GM23338 (cell line): ENCODE measurements around the gene TNIP3. TPM values are rescaled to one million over a fixed set of nuclear protein-coding genes. Genes with fewer than 3 reads are reported as not detected.

Experiments used
- ATAC-seq: fragments of 200-7000 bp; cut with Tn5 transposase; 3 replicates; pipeline ENCODE4 v1.9.1; 2020
- DNase-seq: peaks from one replicate; pipeline ENCODE4 v3.0.0-alpha.2; 2015; ENCODE audit warnings: low spot score
- H2AFZ ChIP-seq: fragments of 200-600 bp; sonication (generic); 2 replicates; pipeline ENCODE4 v1.8.0; 2016; ENCODE audit warnings: antibody characterized with exemption, mild to moderate bottlenecking, moderate library complexity
- H3F3A ChIP-seq: fragments of 200-600 bp; sonication (generic); replicated peaks from 2 replicates; pipeline ENCODE4 v1.8.0; 2017; ENCODE audit warnings: antibody characterized with exemption, mixed run types, low read depth
- H3K27ac ChIP-seq: fragments of 200-600 bp; sonication (generic); 2 replicates; pipeline ENCODE4 v1.6.1; 2016; ENCODE audit warnings: low read depth
- H3K27me3 ChIP-seq: fragments of 200-600 bp; sonication (generic); 2 replicates; pipeline ENCODE4 v1.8.0; 2016; ENCODE audit warnings: mild to moderate bottlenecking, mixed run types, moderate library complexity; ENCODE audit not compliant: insufficient read depth
- H3K36me3 ChIP-seq: fragments of 200-600 bp; sonication (generic); 2 replicates; pipeline ENCODE4 v1.8.0; 2016; ENCODE audit warnings: mild to moderate bottlenecking; ENCODE audit not compliant: insufficient read depth
- H3K4me1 ChIP-seq: fragments of 200-600 bp; sonication (generic); 2 replicates; pipeline ENCODE4 v1.8.0; 2016; ENCODE audit warnings: mild to moderate bottlenecking, moderate library complexity; ENCODE audit not compliant: insufficient read depth
- H3K4me2 ChIP-seq: fragments of 200-600 bp; sonication (generic); 2 replicates; pipeline ENCODE4 v1.7.1; 2017; ENCODE audit warnings: mixed run types
- H3K4me3 ChIP-seq: fragments of 200-600 bp; sonication (generic); 2 replicates; pipeline ENCODE4 v1.6.1; 2016; ENCODE audit warnings: mixed run types
- H3K79me2 ChIP-seq: fragments of 200-600 bp; sonication (generic); replicated peaks from 2 replicates; pipeline ENCODE4 v1.8.0; 2017; ENCODE audit warnings: mild to moderate bottlenecking; ENCODE audit not compliant: insufficient read depth
- H3K9me2 ChIP-seq: fragments of 200-600 bp; sonication (generic); 2 replicates; pipeline ENCODE4 v1.8.0; 2017; ENCODE audit not compliant: insufficient read depth
- H4K20me1 ChIP-seq: fragments of 200-600 bp; sonication (generic); replicated peaks from 2 replicates; pipeline ENCODE4 v1.8.0; 2017; ENCODE audit warnings: mild to moderate bottlenecking; ENCODE audit not compliant: insufficient read depth
- H3K27ac Mint-ChIP-seq: 2 replicates; pipeline ENCODE4 v1.8.0; 2020; ENCODE audit warnings: inconsistent platforms, mild to moderate bottlenecking, moderate library complexity, mixed read lengths
- H3K27me3 Mint-ChIP-seq: 3 replicates; pipeline ENCODE4 v1.8.0; 2022; ENCODE audit warnings: low read depth, mild to moderate bottlenecking, moderate library complexity, mixed read lengths, inconsistent platforms; ENCODE audit not compliant: insufficient read depth, poor library complexity
- H3K36me3 Mint-ChIP-seq: 3 replicates; pipeline ENCODE4 v1.8.0; 2021; ENCODE audit warnings: low read depth, mild to moderate bottlenecking, inconsistent platforms, moderate library complexity, mixed read lengths
- H3K4me1 Mint-ChIP-seq: 3 replicates; pipeline ENCODE4 v1.8.0; 2020; ENCODE audit warnings: mild to moderate bottlenecking, inconsistent platforms, mixed read lengths
- H3K4me3 Mint-ChIP-seq: 3 replicates; pipeline ENCODE4 v1.8.0; 2021; ENCODE audit warnings: moderate library complexity, mild to moderate bottlenecking, inconsistent platforms, mixed read lengths
- H3K9me3 Mint-ChIP-seq: 3 replicates; pipeline ENCODE4 v1.8.0; 2020; ENCODE audit warnings: moderate library complexity, mild to moderate bottlenecking, inconsistent platforms, mixed read lengths
- CTCF ChIP-seq, 2 experiments: fragments of 200-600 bp in 1 of 2; sonication (generic) in 1 of 2; conservative IDR thresholded peaks; 2 replicates each; pipeline versions ENCODE4 v1.5.1 to v1.6.1; 2016 to 2017; ENCODE audit warnings: antibody characterized with exemption in 2 of 2, low read depth in 2 of 2, mild to moderate bottlenecking in 2 of 2, moderate library complexity in 1 of 2
- EZH2 ChIP-seq: fragments of 200-600 bp; sonication (generic); IDR thresholded peaks from one replicate; pipeline ENCODE4 v1.8.0; 2017; ENCODE audit warnings: antibody characterized with exemption, mild to moderate bottlenecking, low read depth; ENCODE audit not compliant: unreplicated experiment
- EZH2phosphoT487 ChIP-seq: fragments of 200-600 bp; sonication (generic); IDR thresholded peaks from one replicate; pipeline ENCODE4 v1.8.1; 2018; ENCODE audit warnings: antibody characterized with exemption; ENCODE audit not compliant: unreplicated experiment
- JUNB ChIP-seq: IDR thresholded peaks from one replicate; pipeline ENCODE4 v1.6.1; 2016; ENCODE audit warnings: antibody characterized with exemption; ENCODE audit not compliant: unreplicated experiment
- NANOG ChIP-seq: IDR thresholded peaks from 2 replicates; pipeline ENCODE4 v1.6.1; 2016; ENCODE audit warnings: antibody characterized with exemption, borderline replicate concordance
- POLR2AphosphoS5 ChIP-seq: IDR thresholded peaks from 2 replicates; pipeline ENCODE4 v1.6.1; 2016; ENCODE audit warnings: antibody characterized with exemption, low read depth
- STAT1 ChIP-seq: IDR thresholded peaks from one replicate; pipeline ENCODE4 v1.6.1; 2016; ENCODE audit warnings: antibody characterized with exemption; ENCODE audit not compliant: unreplicated experiment
- ZNF114 ChIP-seq: fragments of 250-450 bp; sonication (Bioruptor Pico); IDR thresholded peaks from 2 replicates; pipeline ENCODE4 v1.5.0; 2020; ENCODE audit warnings: mild to moderate bottlenecking, moderate library complexity
- ZNF331 ChIP-seq: fragments of 250-450 bp; sonication (Bioruptor Pico); IDR thresholded peaks from 2 replicates; pipeline ENCODE4 v1.5.0; 2020; ENCODE audit warnings: low read depth, mild to moderate bottlenecking, moderate library complexity
- ZNF462 ChIP-seq: fragments of 250-450 bp; sonication (Bioruptor Pico); IDR thresholded peaks from 2 replicates; pipeline ENCODE4 v1.5.0; 2020; ENCODE audit warnings: mild to moderate bottlenecking, moderate library complexity
- polyA plus RNA-seq: library from polyadenylated mRNA; unstranded; fragments of >200 nt; fragmentation: Nextera tagmentation; extraction: Ambion mirVana; gene quantifications from 2 replicates; pipeline ENCODE4 v1.2.1, GENCODE V29; 2016
- total RNA-seq: library from RNA; depleted of rRNA; stranded (reverse); fragments of >200 nt; shearing (Covaris generic); gene quantifications from 2 replicates; pipeline ENCODE4 v1.2.3, GENCODE V29; 2014

TNIP3 gene
- total and polyA plus RNA-seq, 2 experiments from 2014 or later = not detected

GRCh38 chr4:121148000-121148399 is 16.1 kb downstream of the TNIP3 start:
- H3K36me3 ChIP-seq = no peaks in the 10 kb centered on the region
- no peak overlapping the region for H3K27ac ChIP-seq
- no peaks in the 10 kb centered on the region for H3K4me1 ChIP-seq
- H3K4me1 Mint-ChIP-seq = no peaks in the 10 kb centered on the region
- no peaks in the 10 kb centered on the region for H3K9me3 Mint-ChIP-seq
- no peaks in the 10 kb centered on the region for H3K36me3 Mint-ChIP-seq
- H3F3A ChIP-seq = no peaks in the 10 kb centered on the region
- DNase-seq = no peak
- no peaks in the 10 kb centered on the region for H3K27me3 ChIP-seq
- no peak overlapping the region for H3K27ac Mint-ChIP-seq
- H3K79me2 ChIP-seq = no peaks in the 10 kb centered on the region
- H3K27me3 Mint-ChIP-seq = no peaks in the 10 kb centered on the region
- no peak overlapping the region for H2AFZ ChIP-seq
- H3K4me3 Mint-ChIP-seq = no peak overlapping the region
- no peak overlapping the region for H3K4me2 ChIP-seq
- H3K4me3 ChIP-seq = no peak overlapping the region
- H4K20me1 ChIP-seq = no peaks in the 10 kb centered on the region
- ATAC-seq = no peak
- no peak for TF ChIP-seq NANOG
- TF ChIP-seq POLR2AphosphoS5 = no peak
- no peak for TF ChIP-seq ZNF331 (CRISPR knock-in tag)
- no peak for TF ChIP-seq STAT1
- TF ChIP-seq EZH2phosphoT487 = no peak
- TF ChIP-seq JUNB = no peak
- H3K9me2 ChIP-seq = no peaks in the 10 kb centered on the region

GRCh38 chr4:121146530-121146929 is 17.6 kb downstream of the TNIP3 start:
- Mint-ChIP-seq H3K9me3 (no peaks in the 10 kb centered on the region), H3K4me3 (no peak overlapping the region), H3K27me3 (no peaks in the 10 kb centered on the region), H3K4me1 (no peaks in the 10 kb centered on the region), H3K36me3 (no peaks in the 10 kb centered on the region), H3K27ac (no peak overlapping the region)
- no peak overlapping the region for H3K4me3 ChIP-seq
- H4K20me1 ChIP-seq = no peaks in the 10 kb centered on the region
- TF ChIP-seq NANOG = no peak
- no peak for TF ChIP-seq ZNF114 (CRISPR knock-in tag)
- TF ChIP-seq JUNB = no peak
- no peak for TF ChIP-seq ZNF462 (CRISPR knock-in tag)
- no peak for TF ChIP-seq CTCF (conservative IDR thresholded peaks at IDR 0.05; ENCODE audit: low read depth in 2 of 2)
- TF ChIP-seq EZH2 = no peak
- no peak for TF ChIP-seq ZNF331 (CRISPR knock-in tag)
- TF ChIP-seq STAT1 = no peak
- TF ChIP-seq POLR2AphosphoS5 = no peak
- no peak for TF ChIP-seq EZH2phosphoT487
- H3K79me2 ChIP-seq = no peaks in the 10 kb centered on the region
- H3K9me2 ChIP-seq = no peaks in the 10 kb centered on the region
- DNase-seq (no peak), ATAC-seq (no peak)
- H3K27ac ChIP-seq = no peak overlapping the region
- no peak overlapping the region for H2AFZ ChIP-seq
- no peaks in the 10 kb centered on the region for H3F3A ChIP-seq
- H3K27me3 ChIP-seq = no peaks in the 10 kb centered on the region
- H3K4me1 ChIP-seq = no peaks in the 10 kb centered on the region
- H3K36me3 ChIP-seq = no peaks in the 10 kb centered on the region
- H3K4me2 ChIP-seq = no peak overlapping the region
